Measurements from ENCODE around the gene ALX4.

DNA sequence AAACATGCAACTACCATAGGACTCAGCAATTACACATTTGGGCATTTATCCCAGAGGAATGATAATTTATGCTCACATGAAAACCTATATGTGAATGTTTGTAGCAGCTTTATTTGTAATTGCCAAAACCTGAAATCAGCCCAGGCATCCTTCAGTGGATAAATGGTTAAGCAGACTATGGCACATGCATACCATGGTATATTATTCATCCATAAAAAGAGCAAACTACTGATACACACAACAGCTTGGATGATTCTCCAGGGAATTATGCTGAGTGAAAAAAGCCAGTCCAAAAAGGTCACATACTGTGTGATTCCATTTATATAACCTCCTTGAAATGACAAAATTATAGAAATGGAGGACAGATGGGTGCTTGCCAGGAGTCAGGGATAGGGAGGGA, 86.7 kb downstream of the ALX4 start:
- TF ChIP-seq, protein P1, sequence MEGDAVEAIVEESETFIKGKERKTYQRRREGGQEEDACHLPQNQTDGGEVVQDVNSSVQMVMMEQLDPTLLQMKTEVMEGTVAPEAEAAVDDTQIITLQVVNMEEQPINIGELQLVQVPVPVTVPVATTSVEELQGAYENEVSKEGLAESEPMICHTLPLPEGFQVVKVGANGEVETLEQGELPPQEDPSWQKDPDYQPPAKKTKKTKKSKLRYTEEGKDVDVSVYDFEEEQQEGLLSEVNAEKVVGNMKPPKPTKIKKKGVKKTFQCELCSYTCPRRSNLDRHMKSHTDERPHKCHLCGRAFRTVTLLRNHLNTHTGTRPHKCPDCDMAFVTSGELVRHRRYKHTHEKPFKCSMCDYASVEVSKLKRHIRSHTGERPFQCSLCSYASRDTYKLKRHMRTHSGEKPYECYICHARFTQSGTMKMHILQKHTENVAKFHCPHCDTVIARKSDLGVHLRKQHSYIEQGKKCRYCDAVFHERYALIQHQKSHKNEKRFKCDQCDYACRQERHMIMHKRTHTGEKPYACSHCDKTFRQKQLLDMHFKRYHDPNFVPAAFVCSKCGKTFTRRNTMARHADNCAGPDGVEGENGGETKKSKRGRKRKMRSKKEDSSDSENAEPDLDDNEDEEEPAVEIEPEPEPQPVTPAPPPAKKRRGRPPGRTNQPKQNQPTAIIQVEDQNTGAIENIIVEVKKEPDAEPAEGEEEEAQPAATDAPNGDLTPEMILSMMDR (conservative IDR thresholded peaks at IDR 0.05 in 1 of 2, IDR thresholded peaks at IDR 0.05 in 1 of 2; ENCODE audit: low read depth in 1 of 2, low read length in 2 of 2), result no peak
- TF ChIP-seq EZH2 (IDR thresholded peaks at IDR 0.05; ENCODE audit: low read length, missing control alignments), result no peak
